ENCODE results near the gene COPS7A. TPM values are rescaled to one million over a fixed set of nuclear protein-coding genes. Genes with fewer than 3 reads are reported as not detected.

The COPS7A gene
- total and polyA plus RNA-seq, 2 experiments from 2014 or later, result 37.7 to 51.9 TPM

DNA sequence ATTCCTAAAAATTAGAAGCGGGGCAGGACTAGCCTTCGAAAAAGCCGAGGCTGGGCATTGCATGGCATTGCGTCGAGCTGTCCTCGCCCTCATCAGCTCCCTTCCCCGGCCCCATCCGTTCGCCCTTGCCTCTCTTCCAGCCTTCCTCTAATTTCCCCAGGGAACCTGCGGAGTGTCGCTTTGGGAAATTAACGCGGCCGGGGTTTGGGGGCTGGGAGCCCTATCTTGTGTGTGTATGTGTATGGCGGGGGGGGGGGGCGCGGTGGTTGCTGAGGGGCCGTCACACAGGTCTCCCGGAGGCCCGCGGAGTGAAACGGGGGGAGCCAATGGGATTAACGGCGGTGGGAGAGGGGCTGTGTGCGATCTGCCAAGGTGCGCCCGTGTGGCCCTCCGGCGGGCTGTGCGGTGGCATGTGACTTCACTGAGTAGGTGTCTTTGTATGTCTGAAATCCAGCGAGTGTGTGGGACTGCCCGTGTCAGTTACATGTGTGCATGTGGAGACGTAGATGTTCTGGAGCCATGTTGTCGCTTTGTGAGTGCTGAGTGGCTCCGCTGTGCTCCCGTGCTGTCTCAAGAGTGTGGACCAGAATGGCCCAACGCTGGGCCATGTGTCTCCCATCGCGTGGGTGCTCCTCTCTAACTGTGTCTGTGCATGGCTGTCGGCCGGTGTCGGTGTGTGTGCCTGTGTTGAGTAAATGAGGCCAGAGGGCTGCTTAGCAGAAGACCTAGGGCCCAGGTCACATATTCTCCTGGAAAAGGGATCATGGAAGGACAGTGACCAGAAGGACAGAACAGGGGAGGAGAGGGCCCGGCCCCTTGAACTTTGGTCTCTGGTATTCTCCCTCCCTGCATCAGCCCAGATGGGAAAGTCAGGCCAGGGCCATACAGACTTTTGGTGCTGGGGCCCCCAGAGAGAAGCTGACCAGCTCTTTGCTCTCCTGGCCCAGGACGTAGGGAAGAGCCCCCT is 43.8 kb downstream of the COPS7A start:
- peak overlapping the region; percentile 62 for H3K27ac Mint-ChIP-seq
- peaks cover 43% of the 10 kb centered on the region for H3F3A ChIP-seq (replicated peaks; ENCODE audit: low read depth)
- peak overlapping the region; percentile 89 for H3K4me3 Mint-ChIP-seq
- no peak for TF ChIP-seq EZH2 (IDR thresholded peaks at IDR 0.05; ENCODE audit: low read depth, unreplicated experiment)
- TF ChIP-seq ZNF331 (CRISPR knock-in tag; IDR thresholded peaks at IDR 0.05; ENCODE audit: low read depth), result no peak
- TF ChIP-seq ZNF114 (CRISPR knock-in tag; IDR thresholded peaks at IDR 0.05), result no peak
- TF ChIP-seq ZNF462 (CRISPR knock-in tag; IDR thresholded peaks at IDR 0.05), result no peak
- TF ChIP-seq EZH2phosphoT487 (IDR thresholded peaks at IDR 0.05; ENCODE audit: unreplicated experiment), result no peak
- TF ChIP-seq CREB1 (CRISPR knock-in tag; IDR thresholded peaks at IDR 0.05; ENCODE audit: low read depth), result no peak
- TF ChIP-seq NANOG (IDR thresholded peaks at IDR 0.05; ENCODE audit: borderline replicate concordance), result no peak
- TF ChIP-seq, protein P1, sequence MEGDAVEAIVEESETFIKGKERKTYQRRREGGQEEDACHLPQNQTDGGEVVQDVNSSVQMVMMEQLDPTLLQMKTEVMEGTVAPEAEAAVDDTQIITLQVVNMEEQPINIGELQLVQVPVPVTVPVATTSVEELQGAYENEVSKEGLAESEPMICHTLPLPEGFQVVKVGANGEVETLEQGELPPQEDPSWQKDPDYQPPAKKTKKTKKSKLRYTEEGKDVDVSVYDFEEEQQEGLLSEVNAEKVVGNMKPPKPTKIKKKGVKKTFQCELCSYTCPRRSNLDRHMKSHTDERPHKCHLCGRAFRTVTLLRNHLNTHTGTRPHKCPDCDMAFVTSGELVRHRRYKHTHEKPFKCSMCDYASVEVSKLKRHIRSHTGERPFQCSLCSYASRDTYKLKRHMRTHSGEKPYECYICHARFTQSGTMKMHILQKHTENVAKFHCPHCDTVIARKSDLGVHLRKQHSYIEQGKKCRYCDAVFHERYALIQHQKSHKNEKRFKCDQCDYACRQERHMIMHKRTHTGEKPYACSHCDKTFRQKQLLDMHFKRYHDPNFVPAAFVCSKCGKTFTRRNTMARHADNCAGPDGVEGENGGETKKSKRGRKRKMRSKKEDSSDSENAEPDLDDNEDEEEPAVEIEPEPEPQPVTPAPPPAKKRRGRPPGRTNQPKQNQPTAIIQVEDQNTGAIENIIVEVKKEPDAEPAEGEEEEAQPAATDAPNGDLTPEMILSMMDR (conservative IDR thresholded peaks at IDR 0.05; ENCODE audit: low read depth in 2 of 2), result no peak
- TF ChIP-seq STAT1 (IDR thresholded peaks at IDR 0.05; ENCODE audit: unreplicated experiment), result no peak
- no peak; the same call in 1 of the 2 replicates for TF ChIP-seq POLR2AphosphoS5 (IDR thresholded peaks at IDR 0.05; ENCODE audit: low read depth)
- TF ChIP-seq REST (IDR thresholded peaks at IDR 0.05; ENCODE audit: unreplicated experiment), result no peak
- no peak for TF ChIP-seq JUNB (IDR thresholded peaks at IDR 0.05; ENCODE audit: unreplicated experiment)
- TF ChIP-seq, protein P2, sequence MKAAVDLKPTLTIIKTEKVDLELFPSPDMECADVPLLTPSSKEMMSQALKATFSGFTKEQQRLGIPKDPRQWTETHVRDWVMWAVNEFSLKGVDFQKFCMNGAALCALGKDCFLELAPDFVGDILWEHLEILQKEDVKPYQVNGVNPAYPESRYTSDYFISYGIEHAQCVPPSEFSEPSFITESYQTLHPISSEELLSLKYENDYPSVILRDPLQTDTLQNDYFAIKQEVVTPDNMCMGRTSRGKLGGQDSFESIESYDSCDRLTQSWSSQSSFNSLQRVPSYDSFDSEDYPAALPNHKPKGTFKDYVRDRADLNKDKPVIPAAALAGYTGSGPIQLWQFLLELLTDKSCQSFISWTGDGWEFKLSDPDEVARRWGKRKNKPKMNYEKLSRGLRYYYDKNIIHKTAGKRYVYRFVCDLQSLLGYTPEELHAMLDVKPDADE (IDR thresholded peaks at IDR 0.05), result no peak
- peaks cover 64% of the 10 kb centered on the region for H3K4me1 Mint-ChIP-seq
- no peaks in the 10 kb centered on the region; the same call in 1 of the 3 replicates for H3K9me3 Mint-ChIP-seq
- peaks cover 20% of the 10 kb centered on the region for H3K79me2 ChIP-seq (replicated peaks; ENCODE audit: insufficient read depth)
- H3K27me3 ChIP-seq (ENCODE audit: insufficient read depth), result peaks cover 24% of the 10 kb centered on the region
- peaks cover 18% of the 10 kb centered on the region for H3K36me3 Mint-ChIP-seq (ENCODE audit: low read depth)
- ATAC-seq (no peak), DNase-seq (ENCODE audit: low spot score) (peak; percentile 60)
- peaks cover 49% of the 10 kb centered on the region for H3K4me1 ChIP-seq (ENCODE audit: insufficient read depth)
- H3K27ac ChIP-seq (ENCODE audit: low read depth), result peak overlapping the region; percentile 94; the same call in 1 of the 2 replicates
- no peak overlapping the region for H2AFZ ChIP-seq
- peaks cover 3% of the 10 kb centered on the region for H3K9me2 ChIP-seq (ENCODE audit: insufficient read depth)
- peak overlapping the region; percentile 99 for H3K4me2 ChIP-seq
- H3K36me3 ChIP-seq (ENCODE audit: insufficient read depth), result no peaks in the 10 kb centered on the region
- peaks cover 36% of the 10 kb centered on the region for H3K27me3 Mint-ChIP-seq (ENCODE audit: insufficient read depth, low read depth, poor library complexity)
- H3K4me3 ChIP-seq, result peak overlapping the region; percentile 98
- H4K20me1 ChIP-seq (replicated peaks; ENCODE audit: insufficient read depth), result peaks cover 20% of the 10 kb centered on the region
